H9 (cell line): ENCODE measurements around the gene RPRD1A. TPM values are rescaled to one million over a fixed set of nuclear protein-coding genes. Genes with fewer than 3 reads are reported as not detected.

Experiments
- DNase-seq: peaks from one replicate; pipeline ENCODE4 v3.0.0-alpha.2; 2017
- H2AFZ ChIP-seq: one replicate; pipeline ENCODE4 v1.6.1; 2013; ENCODE audit warnings: mild to moderate bottlenecking, low read length, control low read depth, moderate library complexity
- H2AK5ac ChIP-seq: 2 replicates; pipeline ENCODE4 v1.6.1; 2013; ENCODE audit warnings: low read length, control low read depth, mixed read lengths; ENCODE audit not compliant: insufficient read length
- H2BK120ac ChIP-seq: one replicate; pipeline ENCODE4 v1.6.1; 2013; ENCODE audit warnings: low read depth, mild to moderate bottlenecking, low read length, control low read depth, inconsistent platforms; ENCODE audit not compliant: poor library complexity, severe bottlenecking
- H2BK12ac ChIP-seq: 2 replicates; pipeline ENCODE4 v1.6.1; 2013; ENCODE audit warnings: low read length, control low read depth, mixed read lengths, low read depth; ENCODE audit not compliant: insufficient read length
- H2BK15ac ChIP-seq: 2 replicates; pipeline ENCODE4 v1.6.1; 2013; ENCODE audit warnings: low read depth, low read length, control low read depth
- H2BK20ac ChIP-seq: one replicate; pipeline ENCODE4 v1.6.1; 2013; ENCODE audit warnings: low read depth, mild to moderate bottlenecking, low read length, control low read depth, inconsistent platforms; ENCODE audit not compliant: poor library complexity, severe bottlenecking
- H2BK5ac ChIP-seq: 2 replicates; pipeline ENCODE4 v1.6.1; 2013; ENCODE audit warnings: low read length, control low read depth, mixed read lengths; ENCODE audit not compliant: insufficient read length
- H3K14ac ChIP-seq: 2 replicates; pipeline ENCODE4 v1.6.1; 2013; ENCODE audit warnings: low read length, control low read depth; ENCODE audit not compliant: insufficient read depth
- H3K18ac ChIP-seq: 2 replicates; pipeline ENCODE4 v1.6.1; 2013; ENCODE audit warnings: low read depth, mild to moderate bottlenecking, mixed read lengths, low read length, control low read depth; ENCODE audit not compliant: insufficient read length
- H3K23ac ChIP-seq: 2 replicates; pipeline ENCODE4 v1.6.1; 2013; ENCODE audit warnings: low read length, control low read depth, mixed read lengths, low read depth; ENCODE audit not compliant: insufficient read length
- H3K23me2 ChIP-seq: 2 replicates; pipeline ENCODE4 v1.6.1; 2013; ENCODE audit warnings: low read depth, mild to moderate bottlenecking, mixed read lengths, low read length, control low read depth; ENCODE audit not compliant: insufficient read length, poor library complexity, severe bottlenecking
- H3K27ac ChIP-seq: 2 replicates; pipeline ENCODE4 v1.5.1; 2013; ENCODE audit warnings: low read length, control low read depth, mixed read lengths, low read depth; ENCODE audit not compliant: insufficient read length
- H3K27me3 ChIP-seq: 2 replicates; pipeline ENCODE4 v1.6.1; 2013; ENCODE audit warnings: low read length, control low read depth, inconsistent platforms; ENCODE audit not compliant: insufficient read depth
- H3K4ac ChIP-seq: 2 replicates; pipeline ENCODE4 v1.6.1; 2013; ENCODE audit warnings: low read depth, mild to moderate bottlenecking, control low read depth, inconsistent platforms, low read length, moderate library complexity
- H3K4me1 ChIP-seq: 2 replicates; pipeline ENCODE4 v1.6.1; 2013; ENCODE audit warnings: low read length, control low read depth, inconsistent platforms; ENCODE audit not compliant: insufficient read depth
- H3K4me2 ChIP-seq: 2 replicates; pipeline ENCODE4 v1.6.1; 2013; ENCODE audit warnings: low read length, control low read depth, mixed read lengths; ENCODE audit not compliant: insufficient read length, insufficient read depth
- H3K56ac ChIP-seq: 2 replicates; pipeline ENCODE4 v1.6.1; 2013; ENCODE audit warnings: low read depth, mild to moderate bottlenecking, mixed read lengths, low read length, control low read depth; ENCODE audit not compliant: insufficient read length
- H3K79me1 ChIP-seq: 2 replicates; pipeline ENCODE4 v1.6.1; 2013; ENCODE audit warnings: low read depth, mild to moderate bottlenecking, moderate library complexity, low read length, control low read depth, inconsistent platforms; ENCODE audit not compliant: insufficient read depth, poor library complexity, severe bottlenecking
- H3K79me2 ChIP-seq: 2 replicates; pipeline ENCODE4 v1.6.1; 2013; ENCODE audit warnings: low read length, control low read depth, inconsistent platforms; ENCODE audit not compliant: insufficient read depth
- H3K9ac ChIP-seq: 2 replicates; pipeline ENCODE4 v1.6.1; 2013; ENCODE audit warnings: low read length, control low read depth, mixed read lengths; ENCODE audit not compliant: insufficient read length; ENCODE audit errors: extremely low read depth
- H3K9me3 ChIP-seq: one replicate; pipeline ENCODE4 v1.6.1; 2013; ENCODE audit warnings: low read depth, low read length, inconsistent platforms; ENCODE audit not compliant: control insufficient read depth
- H3T11ph ChIP-seq: one replicate; pipeline ENCODE4 v1.6.1; 2013; ENCODE audit warnings: mild to moderate bottlenecking, low read length, control low read depth, inconsistent platforms
- H4K20me1 ChIP-seq: one replicate; pipeline ENCODE4 v1.6.1; 2013; ENCODE audit not compliant: control insufficient read depth, insufficient read length, insufficient read depth
- H4K5ac ChIP-seq: 2 replicates; pipeline ENCODE4 v1.6.1; 2013; ENCODE audit warnings: low read depth, mild to moderate bottlenecking, mixed read lengths, low read length, control low read depth; ENCODE audit not compliant: insufficient read length
- H4K8ac ChIP-seq: replicated peaks from 2 replicates; pipeline ENCODE4 v1.6.1; 2013; ENCODE audit warnings: low read length, control low read depth, mixed read lengths, low read depth; ENCODE audit not compliant: insufficient read length
- H4K91ac ChIP-seq: 2 replicates; pipeline ENCODE4 v1.6.1; 2013; ENCODE audit warnings: low read depth, mild to moderate bottlenecking, moderate library complexity, mixed read lengths, low read length, control low read depth; ENCODE audit not compliant: insufficient read length
- H3K27ac Mint-ChIP-seq, 3 experiments: 2 replicates in 2 of 3; 3 replicates in 1 of 3; pipeline ENCODE4 v1.8.0; 2020 to 2021; ENCODE audit warnings: mixed read lengths in 3 of 3, mild to moderate bottlenecking in 1 of 3, moderate library complexity in 1 of 3
- H3K27me3 Mint-ChIP-seq: 2 replicates; pipeline ENCODE4 v1.8.0; 2021; ENCODE audit warnings: low read depth, mild to moderate bottlenecking, moderate library complexity, mixed read lengths
- H3K36me3 Mint-ChIP-seq, 3 experiments: 2 replicates in 2 of 3; 3 replicates in 1 of 3; pipeline ENCODE4 v1.8.0; 2020 to 2021; ENCODE audit warnings: low read depth in 3 of 3, mixed read lengths in 3 of 3; ENCODE audit not compliant: insufficient read depth in 1 of 3
- H3K4me1 Mint-ChIP-seq, 2 experiments: 2 replicates each; pipeline ENCODE4 v1.8.0; 2020; ENCODE audit warnings: mixed read lengths in 2 of 2
- H3K4me3 Mint-ChIP-seq, 2 experiments: 2 replicates in 1 of 2; 3 replicates in 1 of 2; pipeline ENCODE4 v1.8.0; 2020 to 2021; ENCODE audit warnings: mild to moderate bottlenecking in 2 of 2, mixed read lengths in 2 of 2, moderate library complexity in 1 of 2
- H3K9me3 Mint-ChIP-seq, 2 experiments: 2 replicates in 1 of 2; 3 replicates in 1 of 2; pipeline ENCODE4 v1.8.0; 2020; ENCODE audit warnings: mild to moderate bottlenecking in 2 of 2, mixed read lengths in 2 of 2, moderate library complexity in 1 of 2
- CTCF ChIP-seq: fragments of 200-600 bp; sonication (generic); conservative IDR thresholded peaks from 3 replicates; pipeline ENCODE4 v1.8.0; 2021; ENCODE audit warnings: antibody characterized with exemption, mild to moderate bottlenecking
- total RNA-seq: library from RNA; stranded (reverse); gene quantifications from 2 replicates; pipeline ENCODE4 v1.2.1, GENCODE V29; 2021

The RPRD1A gene
- total RNA-seq, 1 experiment from 2014 or later, result 107 TPM

GRCh38 chr18:36096955-36097354 is 29.6 kb upstream of the RPRD1A start:
- Histone ChIP-seq H2AFZ (no peak overlapping the region), H4K5ac (no peak overlapping the region), H2AK5ac (no peak overlapping the region), H3K4ac (no peak overlapping the region), H4K91ac (no peak overlapping the region), H2BK15ac (no peak overlapping the region), H3T11ph (no peak overlapping the region), H3K79me1 (no peaks in the 10 kb centered on the region), H3K56ac (no peak overlapping the region), H4K8ac (no peak overlapping the region), H3K9me3 (peaks cover 6% of the 10 kb centered on the region), H2BK5ac (no peak overlapping the region), H2BK120ac (no peak overlapping the region), H3K4me1 (no peaks in the 10 kb centered on the region), H3K23me2 (no peaks in the 10 kb centered on the region), H3K18ac (no peak overlapping the region), H3K14ac (no peak overlapping the region), H3K9ac (no peak overlapping the region), H2BK20ac (no peak overlapping the region), H3K27ac (no peak overlapping the region), H3K23ac (no peak overlapping the region), H3K79me2 (no peaks in the 10 kb centered on the region), H4K20me1 (no peaks in the 10 kb centered on the region), H3K27me3 (no peaks in the 10 kb centered on the region), H3K4me2 (no peak overlapping the region), H2BK12ac (no peak overlapping the region)
- Mint-ChIP-seq H3K27me3 (no peaks in the 10 kb centered on the region), H3K36me3 (peaks cover 0 to 6% (median 2%) of the 10 kb centered on the region in 3 experiments; a peak in 5 of 7 replicates), H3K4me3 (no peak overlapping the region), H3K9me3 (peaks cover 1 to 9% of the 10 kb centered on the region in 2 experiments), H3K4me1 (no peaks in the 10 kb centered on the region), H3K27ac (no peak overlapping the region)
- no peak for TF ChIP-seq CTCF
- DNase-seq, result no peak
